Head of caudate nucleus (tissue), 42 donors: Measurements from ENCODE around the gene MEGF10.

Experiments
- DNase-seq, 42 donors: peaks; one replicate each; pipeline versions ENCODE4 v3.0.0 to v3.0.0-alpha.2; 2020 to 2021; ENCODE audit warnings: mixed read lengths in 7 of 42
- intact Hi-C: fragments of 100-400 bp; cut with DNase I; formaldehyde crosslinking; loops from one replicate; pipeline ENCODE4 v1.15.0; 2022

MEGF10 gene

DNA sequence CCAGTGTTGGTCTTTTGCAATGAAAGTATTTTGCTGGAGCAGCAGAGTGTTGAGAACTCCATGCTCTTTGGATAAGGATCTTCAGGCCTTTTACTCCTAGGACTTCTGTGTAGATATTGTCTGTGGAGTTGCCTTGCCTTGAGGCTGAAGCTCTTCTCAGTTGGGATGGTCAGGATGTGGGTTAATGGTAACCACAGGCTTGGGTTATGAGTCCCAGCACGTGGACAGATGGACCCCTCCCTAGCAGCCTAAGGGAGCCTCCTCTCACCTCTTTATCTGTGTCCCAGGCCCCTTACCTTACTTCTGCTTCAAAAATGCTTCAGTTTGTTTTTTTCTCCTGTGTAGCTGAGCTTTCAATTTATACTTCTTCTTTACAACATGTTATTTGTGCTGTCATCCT lies 109.9 kb downstream of the MEGF10 start:
- intact Hi-C loops, result no loop called here
- no peak for DNase-seq

DNA sequence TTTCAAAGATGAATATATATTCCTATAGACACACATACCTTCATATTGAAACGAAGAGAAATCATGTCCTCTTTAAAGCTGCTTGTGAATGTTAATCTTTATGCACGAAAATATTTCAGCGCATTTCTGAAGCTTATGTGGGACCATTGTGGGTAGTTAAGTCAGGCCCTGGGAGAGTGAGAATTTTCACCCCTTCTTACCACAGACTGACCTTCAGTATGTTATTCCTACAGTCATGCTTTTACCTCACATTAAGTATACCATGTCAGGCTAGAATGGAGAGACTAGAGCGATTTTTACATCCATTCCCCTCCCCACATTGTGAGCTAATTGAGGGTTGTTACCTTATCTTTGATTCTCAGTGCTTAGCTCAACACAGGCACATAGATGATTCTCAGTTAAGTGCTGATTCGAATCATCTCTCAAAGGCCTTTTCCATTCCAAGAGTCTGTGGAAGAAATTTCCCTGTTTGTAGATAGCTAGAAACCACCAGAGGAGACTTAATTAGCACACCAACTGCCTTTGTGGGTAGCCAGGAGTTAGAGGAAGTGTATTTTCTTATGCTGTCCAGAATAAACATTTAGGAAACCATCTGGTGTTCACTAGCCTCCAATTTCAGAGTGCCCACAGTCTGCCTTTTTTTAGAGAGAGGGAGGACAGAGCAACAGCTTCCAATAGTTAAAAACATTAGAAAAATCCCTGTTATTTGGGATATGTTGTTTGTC lies 110.5 kb downstream of the MEGF10 start:
- DNase-seq, result no peak
- intact Hi-C loops, result no loop called here

GRCh38 chr5:127402361-127402760 lies 111.8 kb downstream of the MEGF10 start:
- DNase-seq, result no peak
- intact Hi-C loops, result no loop called here

- intact Hi-C loops, result no loop called here
- no peak for DNase-seq
These were observed 113.6 kb downstream of the MEGF10 start for GRCh38 chr5:127404190-127404589.

GRCh38 chr5:127406326-127407121 lies 115.9 kb downstream of the MEGF10 start:
- no peak for DNase-seq
- intact Hi-C loops, result no loop called here

GRCh38 chr5:127409246-127409917 lies 118.8 kb downstream of the MEGF10 start:
- intact Hi-C loops, result no loop called here
- DNase-seq, result peak in 25 of 42 donors; percentile 9 to 73 (median 51)

DNA sequence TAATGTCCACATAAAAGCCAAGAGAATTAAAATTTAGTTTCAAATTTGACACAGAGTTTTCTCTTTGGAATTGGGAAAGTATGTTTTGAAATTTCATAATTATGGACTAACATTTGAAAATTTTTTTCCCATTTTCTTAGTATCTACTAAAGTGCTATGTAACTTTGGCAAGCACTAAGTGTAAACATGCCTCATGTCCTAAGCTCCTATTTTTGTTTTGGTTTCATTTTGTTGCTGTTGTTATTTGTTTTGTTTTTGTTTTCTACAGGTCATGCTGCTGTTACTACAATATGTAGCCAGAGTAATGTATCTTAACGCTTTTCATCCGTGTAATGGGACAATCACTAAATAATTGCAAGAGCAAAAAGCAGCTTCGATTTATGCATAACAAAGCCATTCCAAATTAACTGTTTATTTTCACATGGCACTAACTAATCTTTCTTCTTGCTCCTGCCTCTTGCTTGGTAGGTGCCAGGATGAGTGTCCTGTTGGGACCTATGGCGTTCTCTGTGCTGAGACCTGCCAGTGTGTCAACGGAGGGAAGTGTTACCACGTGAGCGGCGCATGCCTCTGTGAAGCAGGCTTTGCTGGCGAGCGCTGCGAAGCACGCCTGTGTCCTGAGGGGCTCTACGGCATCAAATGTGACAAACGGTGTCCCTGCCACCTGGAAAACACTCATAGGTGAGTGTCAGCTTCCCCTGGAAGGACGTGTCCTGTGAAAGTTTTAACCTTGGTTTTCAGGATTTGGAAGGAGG lies 119.5 kb downstream of the MEGF10 start:
- intact Hi-C loops, result no loop called here
- no peak for DNase-seq

GRCh38 chr5:127410959-127411358 lies 120.4 kb downstream of the MEGF10 start:
- DNase-seq, result no peak
- intact Hi-C loops, result no loop called here

GRCh38 chr5:127411381-127411780 lies 120.8 kb downstream of the MEGF10 start:
- intact Hi-C loops, result no loop called here
- no peak for DNase-seq

- DNase-seq, result no peak
- intact Hi-C loops, result no loop called here
These were observed 122.1 kb downstream of the MEGF10 start for GRCh38 chr5:127412698-127413097.

GRCh38 chr5:127415034-127415433 lies 124.4 kb downstream of the MEGF10 start:
- DNase-seq, result no peak
- intact Hi-C loops, result no loop called here

DNA sequence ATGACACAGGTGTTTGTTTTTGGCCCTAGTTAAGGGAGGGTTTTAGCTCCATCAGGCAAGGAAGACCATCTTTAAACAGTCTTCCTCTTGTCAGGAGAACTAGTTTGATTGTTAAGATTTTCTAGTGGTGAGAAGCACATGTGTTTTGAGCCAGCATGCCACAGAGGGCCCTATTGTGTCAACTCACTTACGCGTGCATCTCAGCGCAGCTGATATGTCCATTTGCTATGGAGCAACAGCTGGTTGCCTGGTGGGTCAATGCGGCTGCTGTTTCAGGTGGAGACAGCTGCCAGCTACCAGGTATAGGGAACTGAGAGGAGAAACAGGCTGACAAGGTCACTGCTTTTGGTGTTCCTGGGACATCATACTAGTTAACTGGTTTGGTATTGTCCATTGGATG lies 126.3 kb downstream of the MEGF10 start:
- intact Hi-C loops, result no loop called here
- DNase-seq, result peak in 11 of 42 donors; percentile 23 to 73 (median 50)

GRCh38 chr5:127417528-127417927 lies 126.9 kb downstream of the MEGF10 start:
- no peak for DNase-seq

DNA sequence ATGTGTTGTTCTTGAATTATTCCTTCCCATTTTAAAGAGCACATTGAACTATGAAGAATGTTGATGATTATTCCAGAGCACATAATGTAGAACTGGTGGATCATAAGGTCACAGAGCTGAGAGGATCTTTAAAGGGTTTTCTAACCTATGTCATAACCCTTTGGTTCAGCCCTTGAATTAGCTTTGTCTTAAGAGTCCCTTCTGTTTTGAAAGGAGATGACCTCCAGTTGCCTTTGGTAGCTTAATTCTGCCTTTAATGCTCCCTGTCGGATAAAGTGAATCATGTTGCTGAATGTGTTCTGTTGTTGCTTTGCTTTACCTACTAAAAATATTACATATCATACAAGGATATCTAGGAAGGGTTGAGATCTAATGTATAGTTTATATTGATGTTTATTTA lies 127.8 kb downstream of the MEGF10 start:
- DNase-seq, result no peak
- intact Hi-C loops, result no loop called here

More at GRCh38 chr5:127417528-127417927, 126.9 kb downstream of the MEGF10 start:
- intact Hi-C loops, result no loop called here

DNA sequence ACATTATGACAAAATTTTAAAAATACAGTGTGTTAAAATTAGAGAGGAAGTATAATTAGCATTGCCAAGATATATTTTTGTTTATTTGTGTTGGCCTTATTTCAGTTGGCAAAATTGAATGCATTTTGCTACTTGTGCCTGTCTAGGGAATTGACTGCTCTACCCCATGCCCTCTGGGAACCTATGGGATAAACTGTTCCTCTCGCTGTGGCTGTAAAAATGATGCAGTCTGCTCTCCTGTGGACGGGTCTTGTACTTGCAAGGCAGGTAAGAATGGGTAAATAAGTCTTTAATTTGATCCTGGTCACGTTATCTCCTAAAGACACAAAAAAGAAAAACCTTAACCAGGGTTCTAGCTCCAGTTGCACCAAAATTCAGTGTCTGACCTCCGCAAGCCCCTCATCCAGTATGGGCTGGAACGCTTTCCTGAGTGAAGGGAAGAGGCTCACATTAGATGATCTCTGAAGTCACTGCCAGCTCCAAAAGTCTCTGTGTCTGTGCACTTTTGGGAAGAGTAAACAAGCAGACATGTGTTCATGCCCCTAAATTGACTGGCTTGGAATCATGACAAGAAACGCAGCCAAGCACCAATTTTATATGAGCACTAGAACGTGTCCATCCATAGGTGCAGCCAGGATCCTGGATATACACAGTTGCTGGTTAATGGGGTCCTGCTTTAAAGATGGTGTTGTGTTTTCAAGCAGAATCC lies 128.5 kb downstream of the MEGF10 start:
- intact Hi-C loops, result no loop called here
- DNase-seq, result no peak

DNA sequence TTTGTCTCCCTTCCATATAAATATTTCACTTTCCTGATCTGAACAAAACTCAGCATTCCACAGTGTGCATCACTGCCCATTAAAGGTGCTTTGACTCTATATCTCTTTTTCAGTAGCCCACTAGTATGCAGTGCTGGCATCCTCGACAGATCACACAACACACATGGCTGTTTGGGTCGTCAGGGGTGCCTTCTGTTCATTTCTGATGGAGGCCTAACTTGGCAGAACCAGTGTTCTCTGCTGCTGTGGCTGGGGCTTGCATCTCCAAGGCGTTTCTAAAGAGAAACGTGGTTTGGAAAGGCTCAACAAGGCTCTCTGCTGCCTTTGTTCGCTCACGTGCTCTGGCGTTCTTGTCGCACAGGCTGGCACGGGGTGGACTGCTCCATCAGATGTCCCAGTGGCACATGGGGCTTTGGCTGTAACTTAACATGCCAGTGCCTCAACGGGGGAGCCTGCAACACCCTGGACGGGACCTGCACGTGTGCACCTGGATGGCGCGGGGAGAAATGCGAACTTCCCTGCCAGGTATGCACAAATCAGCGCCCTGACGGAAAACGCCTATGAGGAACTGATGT lies 129.2 kb downstream of the MEGF10 start:
- intact Hi-C loops, result no loop called here
- DNase-seq, result peak in 15 of 42 donors; percentile 12 to 69 (median 44)

GRCh38 chr5:127420758-127421157 lies 130.2 kb downstream of the MEGF10 start:
- intact Hi-C loops, result no loop called here
- DNase-seq, result no peak

DNA sequence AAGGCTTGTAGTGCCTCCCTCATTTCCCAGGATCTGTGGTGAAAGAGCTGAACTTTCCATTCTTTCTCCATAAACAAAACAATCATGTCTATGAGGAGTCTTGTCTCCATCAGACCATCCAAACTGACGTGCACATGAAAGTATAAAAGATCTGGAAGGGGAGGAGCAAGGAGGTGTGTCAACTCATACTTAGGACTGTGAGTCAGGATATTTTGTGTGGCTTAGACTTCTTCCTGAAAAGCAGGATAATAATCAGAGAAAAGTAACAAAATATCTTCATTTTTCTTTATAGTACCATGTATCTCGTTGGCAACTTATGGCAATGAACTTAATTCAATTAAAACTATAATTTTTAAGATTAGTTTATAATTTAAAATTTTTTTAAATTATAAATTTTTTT lies 130.9 kb downstream of the MEGF10 start:
- no peak for DNase-seq
- intact Hi-C loops, result no loop called here
